NCI-H748 treated with DMSO at 0.1 percent for 48 hours (cell line): ENCODE data around the gene IFT43.

Experiments used
- DNase-seq: peaks from one replicate; lab custom pipeline; 2025; lab: John Stamatoyannopoulos, UW

The IFT43 gene

GRCh38 chr14:75985618-75986438, at the start of gene IFT43:
Gene IFT43 (plus strand): TSS chr14:75985763. CDS start chr14:75985787, 24 bp downstream.
- peak; percentile 50 for DNase-seq

- DNase-seq, result no peak
Measured at GRCh38 chr14:75939200-75939599, 46.4 kb upstream of the IFT43 start.

- DNase-seq, result no peak
Measured at GRCh38 chr14:75941030-75941429, 44.5 kb upstream of the IFT43 start.

GRCh38 chr14:75944607-75945241, 40.8 kb upstream of the IFT43 start:
- no peak for DNase-seq

- DNase-seq, result no peak
Measured at GRCh38 chr14:75946785-75947184, 38.8 kb upstream of the IFT43 start.

GRCh38 chr14:75952489-75952888, 33.1 kb upstream of the IFT43 start:
- no peak for DNase-seq

GRCh38 chr14:75959031-75959430, 26.5 kb upstream of the IFT43 start:
- DNase-seq, result no peak

GRCh38 chr14:75960231-75960630, 25.3 kb upstream of the IFT43 start:
- DNase-seq, result no peak

GRCh38 chr14:75961662-75962061, 23.9 kb upstream of the IFT43 start:
- DNase-seq, result no peak

GRCh38 chr14:75967866-75968265, 17.7 kb upstream of the IFT43 start:
- DNase-seq, result no peak

- no peak for DNase-seq
Measured at GRCh38 chr14:75968456-75968855, 17.1 kb upstream of the IFT43 start.

GRCh38 chr14:75969126-75969525, 16.4 kb upstream of the IFT43 start:
- no peak for DNase-seq

- no peak for DNase-seq
Measured at GRCh38 chr14:75969891-75970290, 15.7 kb upstream of the IFT43 start.

- no peak for DNase-seq
Measured at GRCh38 chr14:75970989-75971388, 14.6 kb upstream of the IFT43 start.

GRCh38 chr14:75971509-75971908, 14.1 kb upstream of the IFT43 start:
- no peak for DNase-seq

- DNase-seq, result no peak
Measured at GRCh38 chr14:75972801-75973421, 12.7 kb upstream of the IFT43 start.

GRCh38 chr14:75976826-75977581, 8.6 kb upstream of the IFT43 start:
- no peak for DNase-seq

- no peak for DNase-seq
Measured at GRCh38 chr14:75977582-75977943, 8.0 kb upstream of the IFT43 start.

- DNase-seq, result no peak
Measured at GRCh38 chr14:75978249-75978731, 7.3 kb upstream of the IFT43 start.

- DNase-seq, result no peak
Measured at GRCh38 chr14:75979071-75979571, 6.4 kb upstream of the IFT43 start.

- no peak for DNase-seq
Measured at GRCh38 chr14:75979648-75980565, 5.7 kb upstream of the IFT43 start.
